Fibroblast of lung (primary cell): ENCODE measurements around the gene DLGAP1. TPM values are rescaled to one million over a fixed set of nuclear protein-coding genes. Genes with fewer than 3 reads are reported as not detected.

Source experiments
- DNase-seq, 2 donors: peaks; one replicate each; pipeline versions ENCODE4 v3.0.0 to v3.0.0-alpha.2; 2010; ENCODE audit warnings: low read depth in 2 of 2
- H2AFZ ChIP-seq: 2 replicates; pipeline ENCODE4 v1.5.1; 2012; ENCODE audit warnings: low read length, control low read depth, inconsistent platforms
- H3K27ac ChIP-seq: 2 replicates; pipeline ENCODE4 v1.5.1; 2011; ENCODE audit warnings: low read length, control low read depth; ENCODE audit not compliant: insufficient read depth
- H3K27me3 ChIP-seq: 2 replicates; pipeline ENCODE4 v1.5.1; 2011; ENCODE audit warnings: mild to moderate bottlenecking, low read length; ENCODE audit not compliant: control insufficient read depth, insufficient read depth
- H3K36me3 ChIP-seq: 2 replicates; pipeline ENCODE4 v1.5.1; 2011; ENCODE audit warnings: low read length; ENCODE audit not compliant: control insufficient read depth, insufficient read depth
- H3K4me1 ChIP-seq: 2 replicates; pipeline ENCODE4 v1.5.1; 2011; ENCODE audit warnings: low read length; ENCODE audit not compliant: control insufficient read depth, insufficient read depth; ENCODE audit errors: extremely low read depth
- H3K4me2 ChIP-seq: 2 replicates; pipeline ENCODE4 v1.5.1; 2011; ENCODE audit warnings: low read length, control low read depth; ENCODE audit not compliant: insufficient read depth; ENCODE audit errors: extremely low read depth
- H3K4me3 ChIP-seq, 4 experiments: fragments of 200-600 bp in 1 of 4; sonication (generic) in 1 of 4; replicated peaks in 1 of 4; 2 replicates each; pipeline ENCODE4 v1.5.1; 2011 to 2016; ENCODE audit warnings: low read length in 4 of 4, low read depth in 3 of 4, mild to moderate bottlenecking in 3 of 4, control low read depth in 2 of 4, inconsistent platforms in 1 of 4, mixed read lengths in 1 of 4; ENCODE audit not compliant: insufficient read depth in 1 of 4; ENCODE audit errors: control extremely low read depth in 1 of 4
- H3K79me2 ChIP-seq: 2 replicates; pipeline ENCODE4 v1.5.1; 2012; ENCODE audit warnings: mild to moderate bottlenecking, low read length, inconsistent platforms; ENCODE audit not compliant: control insufficient read depth, insufficient read depth
- H3K9ac ChIP-seq: 2 replicates; pipeline ENCODE4 v1.5.1; 2011; ENCODE audit warnings: mild to moderate bottlenecking, low read length, control low read depth; ENCODE audit not compliant: insufficient read depth
- H3K9me3 ChIP-seq: 2 replicates; pipeline ENCODE4 v1.5.1; 2012; ENCODE audit warnings: low read depth, low read length; ENCODE audit not compliant: control insufficient read depth, insufficient read depth
- H4K20me1 ChIP-seq: 2 replicates; pipeline ENCODE4 v1.5.1; 2011; ENCODE audit warnings: low read length; ENCODE audit not compliant: control insufficient read depth, insufficient read depth; ENCODE audit errors: extremely low read depth
- EZH2 ChIP-seq: IDR thresholded peaks from 2 replicates; pipeline ENCODE4 v1.5.1; 2012; ENCODE audit warnings: low read length, control low read depth, mild to moderate bottlenecking; ENCODE audit errors: missing control alignments
- polyA plus RNA-seq, 2 donors: library from polyadenylated mRNA; depleted of rRNA in 1 of 2; stranded (reverse) in 1 of 2; unstranded in 1 of 2; fragments of >200 nt; gene quantifications; 2 replicates each; pipeline ENCODE4 v1.2.1, GENCODE V29; 2011 to 2012; ENCODE audit warnings: missing spikeins in 1 of 2
- total RNA-seq: library from RNA; depleted of rRNA; stranded (reverse); fragments of >200 nt; gene quantifications from 2 replicates; pipeline ENCODE4 v1.2.1, GENCODE V29; 2014
- TF ChIP-seq, protein P1 (sequence below), 2 donors: IDR thresholded peaks in 1 of 2; conservative IDR thresholded peaks in 1 of 2; 1 replicate in 1 of 2; 2 replicates in 1 of 2; pipeline ENCODE4 v1.5.1; 2011 to 2012; ENCODE audit warnings: low read length in 2 of 2, control low read depth in 1 of 2, inconsistent platforms in 1 of 2, low read depth in 1 of 2, mild to moderate bottlenecking in 1 of 2

DLGAP1 gene
- total and polyA plus RNA-seq, 2 donors (not counting 1 experiment from before 2014, with no cell fraction given) = 0.16 to 0.17 TPM

DNA sequence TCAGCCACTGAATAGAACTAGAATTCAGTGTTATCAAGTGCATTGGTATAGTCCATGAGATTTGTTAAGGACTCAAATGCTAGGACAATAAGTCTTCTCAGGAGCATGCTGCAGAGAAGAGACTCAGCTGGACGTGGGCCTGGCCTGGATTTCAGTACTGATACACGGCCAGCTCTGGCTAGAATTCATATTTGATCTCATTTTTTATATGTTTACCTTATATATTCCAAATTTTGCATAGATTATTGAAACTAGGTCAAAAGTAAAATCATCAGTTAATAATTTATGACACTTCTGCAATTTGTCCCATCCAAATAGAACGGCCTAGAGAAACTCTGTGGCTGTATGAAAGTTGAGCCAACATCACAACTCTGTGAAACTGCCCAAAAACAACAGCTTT is 262.0 kb downstream of the DLGAP1 start:
- DNase-seq = no peak
- Histone ChIP-seq H2AFZ (no peak overlapping the region), H3K27ac (no peak overlapping the region), H3K9me3 (no peaks in the 10 kb centered on the region), H4K20me1 (no peaks in the 10 kb centered on the region), H3K9ac (no peak overlapping the region), H3K27me3 (no peaks in the 10 kb centered on the region), H3K4me3 (no peak overlapping the region), H3K4me2 (no peak overlapping the region), H3K79me2 (no peaks in the 10 kb centered on the region), H3K4me1 (no peaks in the 10 kb centered on the region), H3K36me3 (no peaks in the 10 kb centered on the region)
- no peak for TF ChIP-seq EZH2
- TF ChIP-seq, protein P1, sequence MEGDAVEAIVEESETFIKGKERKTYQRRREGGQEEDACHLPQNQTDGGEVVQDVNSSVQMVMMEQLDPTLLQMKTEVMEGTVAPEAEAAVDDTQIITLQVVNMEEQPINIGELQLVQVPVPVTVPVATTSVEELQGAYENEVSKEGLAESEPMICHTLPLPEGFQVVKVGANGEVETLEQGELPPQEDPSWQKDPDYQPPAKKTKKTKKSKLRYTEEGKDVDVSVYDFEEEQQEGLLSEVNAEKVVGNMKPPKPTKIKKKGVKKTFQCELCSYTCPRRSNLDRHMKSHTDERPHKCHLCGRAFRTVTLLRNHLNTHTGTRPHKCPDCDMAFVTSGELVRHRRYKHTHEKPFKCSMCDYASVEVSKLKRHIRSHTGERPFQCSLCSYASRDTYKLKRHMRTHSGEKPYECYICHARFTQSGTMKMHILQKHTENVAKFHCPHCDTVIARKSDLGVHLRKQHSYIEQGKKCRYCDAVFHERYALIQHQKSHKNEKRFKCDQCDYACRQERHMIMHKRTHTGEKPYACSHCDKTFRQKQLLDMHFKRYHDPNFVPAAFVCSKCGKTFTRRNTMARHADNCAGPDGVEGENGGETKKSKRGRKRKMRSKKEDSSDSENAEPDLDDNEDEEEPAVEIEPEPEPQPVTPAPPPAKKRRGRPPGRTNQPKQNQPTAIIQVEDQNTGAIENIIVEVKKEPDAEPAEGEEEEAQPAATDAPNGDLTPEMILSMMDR (conservative IDR thresholded peaks at IDR 0.05 in 1 of 2, IDR thresholded peaks at IDR 0.05 in 1 of 2; ENCODE audit: low read depth in 1 of 2, low read length in 2 of 2) = no peak

DNA sequence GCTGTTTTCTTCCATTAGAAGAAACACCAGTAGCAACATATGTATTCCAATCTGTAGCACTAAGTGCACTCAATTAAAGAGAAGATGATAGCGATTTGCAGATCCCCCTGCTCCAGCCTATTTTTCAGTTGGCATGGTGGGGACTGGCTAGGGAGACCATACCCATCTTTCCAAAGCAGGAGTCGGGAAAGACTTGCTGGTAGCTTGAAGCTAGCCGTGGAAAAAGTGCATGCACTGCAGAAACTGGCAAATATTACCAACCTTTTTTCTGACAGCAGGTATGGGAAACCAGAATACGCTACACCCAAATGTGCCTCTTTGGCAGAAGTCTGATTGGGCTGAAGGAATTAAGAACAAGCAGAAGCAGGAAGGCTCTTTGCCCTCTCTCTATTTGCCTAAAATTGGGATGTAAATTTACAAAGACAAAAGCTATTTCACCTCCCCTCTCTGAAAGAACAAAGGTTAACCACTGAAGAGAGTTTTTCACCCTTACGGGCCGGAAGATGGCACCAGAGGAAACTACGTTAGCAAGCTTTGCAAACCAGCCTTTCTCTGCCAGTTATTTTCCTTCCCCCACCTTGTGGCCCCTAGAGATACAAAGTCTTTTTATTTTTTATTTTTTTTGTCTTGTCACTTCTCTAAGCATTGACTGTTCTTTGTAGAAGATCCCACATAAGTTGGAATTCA is 273.1 kb downstream of the DLGAP1 start:
- Histone ChIP-seq H3K4me1 (no peaks in the 10 kb centered on the region), H3K36me3 (no peaks in the 10 kb centered on the region)
- DNase-seq = no peak

DNA sequence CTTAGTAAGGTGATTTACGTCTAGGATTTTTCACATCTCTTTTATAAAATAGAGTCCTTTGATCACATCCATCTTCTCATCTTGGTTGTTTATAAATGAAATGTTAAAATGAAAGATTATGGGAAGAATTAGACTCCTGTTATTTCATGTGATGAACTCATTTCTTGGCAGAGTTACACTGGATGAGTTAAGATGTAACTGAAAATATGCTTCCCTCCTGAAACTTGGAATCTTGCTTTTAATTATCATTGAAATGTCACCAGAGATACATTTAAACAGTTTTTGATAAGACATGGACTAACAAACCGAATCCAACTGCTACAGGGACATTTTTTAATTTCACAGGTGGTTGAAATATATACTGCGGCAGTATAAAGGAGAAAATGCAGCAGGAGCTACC is 274.0 kb downstream of the DLGAP1 start:
- TF ChIP-seq, protein P1 (conservative IDR thresholded peaks at IDR 0.05 in 1 of 2, IDR thresholded peaks at IDR 0.05 in 1 of 2; ENCODE audit: low read depth in 1 of 2, low read length in 2 of 2) = no peak
- TF ChIP-seq EZH2 = no peak
- Histone ChIP-seq H3K9ac (no peak overlapping the region), H3K4me1 (no peaks in the 10 kb centered on the region), H3K9me3 (no peaks in the 10 kb centered on the region), H3K4me2 (no peak overlapping the region), H2AFZ (no peak overlapping the region), H3K27ac (no peak overlapping the region), H4K20me1 (no peaks in the 10 kb centered on the region), H3K36me3 (no peaks in the 10 kb centered on the region), H3K79me2 (no peaks in the 10 kb centered on the region), H3K27me3 (no peaks in the 10 kb centered on the region), H3K4me3 (no peak overlapping the region)
- no peak for DNase-seq

More for the DNA sequence above, 273.1 kb downstream of the DLGAP1 start:
- H3K9ac ChIP-seq = no peak overlapping the region
- TF ChIP-seq, protein P1 (conservative IDR thresholded peaks at IDR 0.05 in 1 of 2, IDR thresholded peaks at IDR 0.05 in 1 of 2; ENCODE audit: low read depth in 1 of 2, low read length in 2 of 2) = no peak
- TF ChIP-seq EZH2 = no peak
- no peaks in the 10 kb centered on the region for H3K27me3 ChIP-seq
- H4K20me1 ChIP-seq = no peaks in the 10 kb centered on the region
- no peak overlapping the region for H3K27ac ChIP-seq
- no peak overlapping the region for H2AFZ ChIP-seq
- H3K79me2 ChIP-seq = no peaks in the 10 kb centered on the region
- H3K4me3 ChIP-seq = no peak overlapping the region
- H3K4me2 ChIP-seq = no peak overlapping the region
- H3K9me3 ChIP-seq = no peaks in the 10 kb centered on the region
